ENCODE results near the gene GADL1.
A peak's percentile ranks its signal among the peaks of the same experiment; 100 is the strongest.

GADL1 gene

GRCh38 chr3:30914696-30915095, 20.2 kb upstream of the GADL1 start:
- no peak overlapping the region for H3K4me3 ChIP-seq (replicated peaks in 1 of 2; ENCODE audit: low read depth in 2 of 2, low read length in 2 of 2)
- peak; percentile 6 to 66 for DNase-seq (ENCODE audit: low read depth in 2 of 2)
- TF ChIP-seq CTCF (IDR thresholded peaks at IDR 0.05; ENCODE audit: low read depth, low read length), result no peak

- peak; percentile 21 to 91 for DNase-seq (ENCODE audit: low read depth in 2 of 2)
- no peak for TF ChIP-seq CTCF (IDR thresholded peaks at IDR 0.05; ENCODE audit: low read depth, low read length)
- no peak overlapping the region for H3K4me3 ChIP-seq (replicated peaks in 1 of 2; ENCODE audit: low read depth in 2 of 2, low read length in 2 of 2)
These were observed 18.7 kb upstream of the GADL1 start for GRCh38 chr3:30913176-30913575.

- DNase-seq (ENCODE audit: low read depth in 2 of 2), result no peak
- no peak for TF ChIP-seq CTCF (IDR thresholded peaks at IDR 0.05; ENCODE audit: low read depth, low read length)
- no peak overlapping the region for H3K4me3 ChIP-seq (replicated peaks in 1 of 2; ENCODE audit: low read depth in 2 of 2, low read length in 2 of 2)
These were observed 17.8 kb upstream of the GADL1 start for GRCh38 chr3:30912301-30912700.

GRCh38 chr3:30908456-30909037, 14.1 kb upstream of the GADL1 start:
- H3K4me3 ChIP-seq (replicated peaks in 1 of 2; ENCODE audit: low read depth in 2 of 2, low read length in 2 of 2), result no peak overlapping the region
- DNase-seq (ENCODE audit: low read depth in 2 of 2), result no peak
- no peak for TF ChIP-seq CTCF (IDR thresholded peaks at IDR 0.05; ENCODE audit: low read depth, low read length)

- DNase-seq (ENCODE audit: low read depth in 2 of 2), result peak in 1 of 2 donors; percentile 9
- no peak for TF ChIP-seq CTCF (IDR thresholded peaks at IDR 0.05; ENCODE audit: low read depth, low read length)
- H3K4me3 ChIP-seq (replicated peaks in 1 of 2; ENCODE audit: low read depth in 2 of 2, low read length in 2 of 2), result no peak overlapping the region
These were observed 10.5 kb upstream of the GADL1 start for GRCh38 chr3:30904996-30905395.

GRCh38 chr3:30895329-30895728, 868 bp upstream of the GADL1 start:
- no peak for DNase-seq (ENCODE audit: low read depth in 2 of 2)
- TF ChIP-seq CTCF (IDR thresholded peaks at IDR 0.05; ENCODE audit: low read depth, low read length), result no peak
- H3K4me3 ChIP-seq (replicated peaks in 1 of 2; ENCODE audit: low read depth in 2 of 2, low read length in 2 of 2), result no peak overlapping the region

Measured in cardiac fibroblast (primary cell).